Glomerular visceral epithelial cell (primary cell): ENCODE results near the gene SRSF4.
"Not testable (repeated sequence)": the region's sequence is repeated elsewhere in the genome, so short reads cannot be mapped to it uniquely, and the experiment has no call there.

Experiments
- DNase-seq: peaks from one replicate; pipeline ENCODE4 v3.0.0-alpha.2; 2016; ENCODE audit errors: extremely low spot score

Gene SRSF4

GRCh38 chr1:29124366-29125236, 57.1 kb downstream of the SRSF4 start:
- DNase-seq = peak; percentile 76

- peak; percentile 54 for DNase-seq
Observed at GRCh38 chr1:29123887-29124365, 57.8 kb downstream of the SRSF4 start, which contains the start of gene TMEM200B. TMEM200B (minus strand) TSS chr1:29123903; CDS start chr1:29121828, 2,075 bp downstream.

- peak; percentile 38 for DNase-seq
Observed at GRCh38 chr1:29123053-29123886, 58.4 kb downstream of the SRSF4 start.

GRCh38 chr1:29122682-29123052, 59.0 kb downstream of the SRSF4 start:
- DNase-seq = peak; percentile 75

GRCh38 chr1:29121936-29122681, 59.6 kb downstream of the SRSF4 start:
- peak; percentile 60 for DNase-seq

GRCh38 chr1:29121516-29121935, 60.2 kb downstream of the SRSF4 start:
- no peak for DNase-seq

DNA sequence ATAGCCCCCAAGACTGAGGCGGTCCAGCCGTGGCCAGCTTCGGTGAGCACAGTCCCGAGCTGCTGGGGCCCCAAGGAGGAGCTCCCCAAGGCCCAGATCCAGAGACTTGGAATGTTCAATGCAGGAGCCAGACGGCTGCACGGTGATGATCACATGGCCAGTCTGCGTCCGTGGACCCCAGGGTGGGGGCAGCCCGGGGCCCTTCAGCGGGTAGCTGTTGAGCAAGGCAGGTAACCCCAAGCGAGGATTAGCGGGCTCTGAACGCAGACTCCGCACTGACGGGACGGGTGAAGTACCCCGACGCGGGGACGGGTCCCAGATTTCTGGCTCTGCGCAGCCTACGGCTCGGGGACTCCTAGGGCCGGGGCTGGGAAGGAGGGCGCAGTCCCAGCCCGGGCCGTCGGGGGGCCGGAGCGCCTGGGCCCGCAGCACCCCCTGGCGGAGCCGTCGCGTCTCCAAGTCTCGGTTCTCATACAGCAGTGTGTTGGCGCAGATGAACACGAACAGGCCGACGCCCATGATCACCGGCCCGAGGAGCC, 60.7 kb downstream of the SRSF4 start:
- DNase-seq = no peak

GRCh38 chr1:29120367-29120766, 61.3 kb downstream of the SRSF4 start:
- DNase-seq = no peak

- DNase-seq = no peak
Observed at GRCh38 chr1:29119121-29119929, 62.4 kb downstream of the SRSF4 start.

- DNase-seq = no peak
Observed at GRCh38 chr1:29117381-29117780, 64.3 kb downstream of the SRSF4 start.

GRCh38 chr1:29114654-29115053, 67.0 kb downstream of the SRSF4 start:
- no peak for DNase-seq

GRCh38 chr1:29113413-29114117, 68.1 kb downstream of the SRSF4 start:
- no peak for DNase-seq

DNA sequence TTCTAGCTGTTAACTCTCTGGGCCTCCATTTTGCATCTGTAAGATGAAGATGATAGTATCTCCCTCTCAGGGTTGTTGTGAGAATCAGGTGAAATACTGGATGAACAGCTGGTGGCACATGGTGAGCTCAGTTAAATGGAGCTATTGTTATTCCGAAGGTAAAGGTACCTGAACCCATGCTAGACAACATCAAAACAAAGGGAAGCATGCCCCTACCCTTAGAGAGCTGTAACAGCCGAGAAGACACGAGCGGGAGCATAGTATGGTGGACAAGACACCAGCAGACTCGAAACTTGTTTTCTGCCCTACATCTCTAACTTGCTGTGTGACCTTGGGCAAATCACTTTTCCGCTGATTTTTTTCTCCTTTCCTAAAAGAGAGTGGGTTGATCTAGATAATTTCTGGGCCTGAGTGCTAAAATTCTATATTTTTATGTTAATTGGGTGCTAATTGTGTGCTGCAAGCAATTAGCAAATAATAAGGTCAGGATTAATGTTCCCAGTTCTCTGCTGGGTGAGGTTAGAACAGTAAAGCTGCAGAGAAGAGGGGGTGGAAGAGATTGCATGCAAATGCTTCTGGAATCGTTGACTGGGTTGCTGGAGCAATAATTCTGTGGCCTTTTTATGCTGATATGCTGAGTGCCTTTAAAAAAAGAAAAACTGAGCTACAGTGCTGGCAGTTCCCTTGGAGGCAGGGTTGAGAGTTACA, 68.8 kb downstream of the SRSF4 start:
- no peak for DNase-seq

DNA sequence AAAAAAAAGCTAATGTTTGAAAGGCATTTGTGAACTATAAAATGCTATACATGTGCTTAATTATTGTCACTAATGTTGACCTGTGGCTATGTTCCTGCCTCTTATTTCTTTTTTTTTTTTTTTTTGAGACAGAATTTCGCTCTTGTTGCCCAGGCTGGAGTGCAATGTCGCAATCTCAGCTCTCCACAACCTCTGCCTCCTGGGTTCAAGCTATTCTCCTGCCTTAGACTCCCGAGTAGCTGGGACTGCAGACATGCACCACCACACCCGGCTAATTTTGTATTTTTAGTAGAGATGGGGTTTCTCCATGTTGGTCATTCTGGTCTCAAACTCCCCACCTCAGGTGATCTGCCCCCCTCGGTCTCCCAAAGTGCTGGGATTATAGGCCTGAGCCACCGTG, 73.7 kb downstream of the SRSF4 start:
- DNase-seq = not testable (repeated sequence)

- no peak for DNase-seq
Observed at GRCh38 chr1:29105822-29106221, 75.9 kb downstream of the SRSF4 start.

DNA sequence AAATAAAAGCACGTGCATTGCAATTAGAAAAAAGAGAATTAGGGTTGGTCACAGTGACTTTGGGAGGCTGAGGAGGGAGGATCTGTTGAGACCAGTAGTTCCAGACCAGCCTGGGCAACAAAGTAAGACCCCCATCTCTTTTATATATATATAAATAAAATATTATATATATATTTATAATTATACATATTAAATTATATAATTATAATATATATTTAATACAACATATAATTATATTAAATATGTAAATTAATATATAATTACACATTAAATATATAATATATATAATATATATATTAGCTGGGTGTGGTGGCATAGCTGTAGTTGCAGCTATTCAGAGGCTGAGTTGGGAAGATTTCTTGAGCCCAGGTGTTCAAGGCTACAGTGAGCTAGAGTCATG, 81.2 kb downstream of the SRSF4 start:
- DNase-seq = no peak

GRCh38 chr1:29099286-29099685, 82.4 kb downstream of the SRSF4 start:
- no peak for DNase-seq
